BJ (cell line): ENCODE measurements around the gene STK39. TPM values are rescaled to one million over a fixed set of nuclear protein-coding genes. Genes with fewer than 3 reads are reported as not detected.

ENCODE experiments used
- CTCF ChIA-PET: fragments of 350-600 bp; formaldehyde crosslinking; extraction: SDS; loops from one replicate; lab custom pipeline; 2021; ENCODE audit warnings: antibody characterized with exemption, inconsistent platforms; lab: Yijun Ruan, JAX
- POLR2A ChIA-PET: fragments of 300-600 bp; sonication (Branson Sonifier 250); formaldehyde crosslinking; extraction: SDS; loops from one replicate; lab custom pipeline; 2021; ENCODE audit warnings: antibody characterized with exemption; lab: Charles Lee
- DNase-seq: peaks from one replicate; pipeline ENCODE4 v3.0.0-alpha.2; 2011; ENCODE audit warnings: low read depth
- H3K27me3 ChIP-seq: 2 replicates; pipeline ENCODE4 v1.6.0; 2011; ENCODE audit warnings: low read length; ENCODE audit not compliant: control insufficient read depth, insufficient read depth
- H3K36me3 ChIP-seq: 2 replicates; pipeline ENCODE4 v1.5.1; 2011; ENCODE audit warnings: low read length; ENCODE audit not compliant: control insufficient read depth, insufficient read depth
- H3K4me3 ChIP-seq: 2 replicates; pipeline ENCODE4 v1.5.1; 2011; ENCODE audit warnings: low read depth, mild to moderate bottlenecking, control low read depth, low read length
- polyA plus RNA-seq: library from polyadenylated mRNA; depleted of rRNA; stranded (reverse); fragments of >200 nt; gene quantifications from 2 replicates; pipeline ENCODE4 v1.2.3, GENCODE V29; 2011
- TF ChIP-seq, protein P1 (sequence below): IDR thresholded peaks from 2 replicates; pipeline ENCODE4 v1.5.1; 2011; ENCODE audit warnings: low read depth, mild to moderate bottlenecking, control low read depth, inconsistent platforms, low read length, moderate library complexity; ENCODE audit not compliant: insufficient read depth

Gene STK39
- polyA plus RNA-seq, 1 experiment = 7.6 TPM

DNA sequence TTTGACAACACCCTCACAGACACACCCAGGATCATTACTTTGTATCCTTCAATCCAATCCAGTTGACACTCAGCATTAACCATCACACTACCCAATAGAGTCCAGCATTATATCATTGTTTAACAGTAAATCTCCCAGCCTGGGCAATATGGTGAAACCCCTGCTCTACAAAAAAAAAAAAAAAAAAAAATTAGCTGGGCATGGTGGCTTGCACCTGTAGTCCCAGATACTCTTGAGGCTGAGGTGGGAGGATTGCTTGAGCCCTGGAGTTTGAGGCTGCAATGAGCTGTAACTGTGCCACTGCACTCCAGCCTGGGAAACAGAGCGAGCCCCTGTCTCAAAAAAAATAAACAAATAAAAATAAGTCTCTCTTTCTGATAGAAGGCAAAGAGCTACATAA lies 304.0 kb downstream of the STK39 start:
- Histone ChIP-seq H3K4me3 (no peak overlapping the region), H3K36me3 (no peaks in the 10 kb centered on the region), H3K27me3 (peaks cover 1% of the 10 kb centered on the region; the same call in 1 of the 2 replicates)
- CTCF ChIA-PET = interaction anchor here (1.4 kb wide), 1 partner anchor 11 kb away, joined by 5 read pairs; no protein-coding TSS in a partner anchor
- no peak for DNase-seq
- POLR2A ChIA-PET = no interaction called here
- TF ChIP-seq, protein P1, sequence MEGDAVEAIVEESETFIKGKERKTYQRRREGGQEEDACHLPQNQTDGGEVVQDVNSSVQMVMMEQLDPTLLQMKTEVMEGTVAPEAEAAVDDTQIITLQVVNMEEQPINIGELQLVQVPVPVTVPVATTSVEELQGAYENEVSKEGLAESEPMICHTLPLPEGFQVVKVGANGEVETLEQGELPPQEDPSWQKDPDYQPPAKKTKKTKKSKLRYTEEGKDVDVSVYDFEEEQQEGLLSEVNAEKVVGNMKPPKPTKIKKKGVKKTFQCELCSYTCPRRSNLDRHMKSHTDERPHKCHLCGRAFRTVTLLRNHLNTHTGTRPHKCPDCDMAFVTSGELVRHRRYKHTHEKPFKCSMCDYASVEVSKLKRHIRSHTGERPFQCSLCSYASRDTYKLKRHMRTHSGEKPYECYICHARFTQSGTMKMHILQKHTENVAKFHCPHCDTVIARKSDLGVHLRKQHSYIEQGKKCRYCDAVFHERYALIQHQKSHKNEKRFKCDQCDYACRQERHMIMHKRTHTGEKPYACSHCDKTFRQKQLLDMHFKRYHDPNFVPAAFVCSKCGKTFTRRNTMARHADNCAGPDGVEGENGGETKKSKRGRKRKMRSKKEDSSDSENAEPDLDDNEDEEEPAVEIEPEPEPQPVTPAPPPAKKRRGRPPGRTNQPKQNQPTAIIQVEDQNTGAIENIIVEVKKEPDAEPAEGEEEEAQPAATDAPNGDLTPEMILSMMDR = no peak

- TF ChIP-seq, protein P1 = no peak
- CTCF ChIA-PET = no interaction called here
- peaks cover 1% of the 10 kb centered on the region; the same call in 1 of the 2 replicates for H3K27me3 ChIP-seq
- DNase-seq = no peak
- POLR2A ChIA-PET = no interaction called here
- no peaks in the 10 kb centered on the region for H3K36me3 ChIP-seq
- no peak overlapping the region for H3K4me3 ChIP-seq
These were observed 304.9 kb downstream of the STK39 start for GRCh38 chr2:167942366-167943081.

DNA sequence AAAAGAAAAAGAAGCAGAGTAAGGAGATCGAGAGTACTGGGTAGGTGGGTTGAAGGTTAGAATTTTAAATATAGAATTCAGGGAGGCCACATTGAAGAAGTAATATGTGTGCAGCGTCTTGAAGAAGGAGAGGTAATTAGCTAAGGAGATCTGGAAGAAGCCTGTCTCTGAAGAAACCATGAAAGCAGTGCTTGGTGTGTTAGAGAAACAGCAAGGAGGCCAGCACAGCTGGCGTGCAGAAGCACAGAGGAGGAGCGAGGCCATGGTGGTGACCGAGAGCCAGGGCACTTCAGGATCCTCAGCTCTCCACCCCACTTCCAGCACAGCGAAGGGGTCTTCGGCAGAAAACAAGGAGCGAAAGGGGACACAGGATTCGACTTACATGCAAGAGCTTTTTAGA lies 305.8 kb downstream of the STK39 start:
- no peak for DNase-seq
- Histone ChIP-seq H3K27me3 (peaks cover 1% of the 10 kb centered on the region; the same call in 1 of the 2 replicates), H3K4me3 (no peak overlapping the region), H3K36me3 (no peaks in the 10 kb centered on the region)
- POLR2A ChIA-PET = no interaction called here
- CTCF ChIA-PET = no interaction called here
- TF ChIP-seq, protein P1 = no peak

GRCh38 chr2:167940734-167941507 lies 306.5 kb downstream of the STK39 start:
- Histone ChIP-seq H3K4me3 (no peak overlapping the region), H3K36me3 (no peaks in the 10 kb centered on the region), H3K27me3 (peaks cover 1% of the 10 kb centered on the region; the same call in 1 of the 2 replicates)
- POLR2A ChIA-PET = no interaction called here
- CTCF ChIA-PET = no interaction called here
- DNase-seq = no peak
- TF ChIP-seq, protein P1 = no peak

DNA sequence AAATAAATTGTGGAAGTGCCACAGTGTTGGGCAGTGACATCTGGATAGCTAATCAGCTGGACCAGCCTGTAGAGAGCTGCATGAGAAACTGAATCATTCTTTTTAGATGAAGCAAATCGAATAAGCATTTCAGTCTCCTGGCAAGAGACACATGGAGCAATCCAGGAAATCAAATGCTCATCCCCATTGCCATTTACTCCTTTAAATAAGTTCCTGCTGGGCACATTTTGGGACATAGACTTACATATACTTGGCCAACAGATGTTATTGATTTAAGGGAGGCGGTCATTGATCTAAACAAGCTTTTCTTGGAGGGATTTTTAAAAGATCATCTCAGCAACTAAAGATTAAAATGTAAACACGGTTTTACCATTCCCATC lies 307.1 kb downstream of the STK39 start:
- Histone ChIP-seq H3K27me3 (peaks cover 1% of the 10 kb centered on the region; the same call in 1 of the 2 replicates), H3K4me3 (no peak overlapping the region), H3K36me3 (no peaks in the 10 kb centered on the region)
- no peak for DNase-seq
- ChIA-PET CTCF (interaction anchor here (0.7 kb wide), 1 partner anchor 14 kb away, joined by 3 read pairs; no protein-coding TSS in a partner anchor), POLR2A (no interaction called here)
- TF ChIP-seq, protein P1 = no peak
